Mucosa of rectum (tissue), 2 donors: ENCODE results near the gene GAGE12H.
"Not testable (repeated sequence)": the region's sequence is repeated elsewhere in the genome, so short reads cannot be mapped to it uniquely, and the experiment has no call there.

ENCODE experiments used
- H3K27ac ChIP-seq, 2 donors: one replicate each; pipeline ENCODE4 v1.7.0; 2013; ENCODE audit warnings: inconsistent platforms in 2 of 2, low read depth in 2 of 2, low read length in 2 of 2
- H3K27me3 ChIP-seq, 2 donors: one replicate each; pipeline ENCODE4 v1.7.0; 2013; ENCODE audit warnings: low read length in 2 of 2; ENCODE audit not compliant: control insufficient read depth in 2 of 2, insufficient read depth in 2 of 2
- H3K36me3 ChIP-seq, 2 donors: one replicate each; pipeline ENCODE4 v1.7.0; 2013; ENCODE audit warnings: low read length in 2 of 2; ENCODE audit not compliant: control insufficient read depth in 2 of 2, insufficient read depth in 2 of 2
- H3K4me1 ChIP-seq, 2 donors: one replicate each; pipeline ENCODE4 v1.7.0; 2013; ENCODE audit warnings: low read length in 2 of 2, mild to moderate bottlenecking in 1 of 2; ENCODE audit not compliant: control insufficient read depth in 2 of 2, insufficient read depth in 2 of 2
- H3K4me3 ChIP-seq, 2 donors: one replicate each; pipeline ENCODE4 v1.7.0; 2013; ENCODE audit warnings: low read length in 2 of 2
- H3K9ac ChIP-seq, 2 donors: one replicate each; pipeline ENCODE4 v1.7.0; 2013; ENCODE audit warnings: low read length in 2 of 2, low read depth in 1 of 2, mild to moderate bottlenecking in 1 of 2
- H3K9me3 ChIP-seq, 2 donors: one replicate each; pipeline ENCODE4 v1.7.0; 2013; ENCODE audit warnings: low read length in 2 of 2; ENCODE audit not compliant: control insufficient read depth in 2 of 2
- donor health status: healthy.
- donor health status: Normal muscosa, but diverticular disease.

Gene GAGE12H

GRCh38 chrX:49590488-49590887 is 10.7 kb downstream of the GAGE12H start:
- H3K4me3 ChIP-seq, H3K9ac ChIP-seq, H3K27ac ChIP-seq, H3K36me3 ChIP-seq, H3K4me1 ChIP-seq, H3K9me3 ChIP-seq, H3K27me3 ChIP-seq: not testable (repeated sequence)

DNA sequence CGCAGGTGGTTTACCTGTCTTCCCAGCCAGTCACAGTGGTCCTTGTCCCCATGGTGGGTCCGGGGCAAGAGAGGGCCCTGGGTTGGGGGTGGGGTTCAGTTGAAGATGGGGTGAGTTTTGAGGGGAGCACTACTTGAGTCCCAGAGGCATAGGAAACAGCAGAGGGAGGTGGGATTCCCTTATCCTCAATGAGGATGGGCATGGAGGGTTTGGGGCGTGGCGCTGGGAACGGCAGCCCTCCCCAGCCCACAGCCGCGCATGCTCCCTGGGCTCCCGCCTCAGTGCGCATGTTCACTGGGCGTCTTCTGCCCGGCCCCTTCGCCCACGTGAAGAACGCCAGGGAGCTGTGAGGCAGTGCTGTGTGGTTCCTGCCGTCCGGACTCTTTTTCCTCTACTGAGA is 19.0 kb downstream of the GAGE12H start, which contains the start of gene GAGE1:
TSS of gene GAGE1 (plus strand) at position 301 of the 400 bp plus-strand sequence. CDS start 1,155 bp downstream, outside the sequence.
- H3K4me1 ChIP-seq, H3K9me3 ChIP-seq, H3K36me3 ChIP-seq, H3K4me3 ChIP-seq, H3K27ac ChIP-seq, H3K9ac ChIP-seq, H3K27me3 ChIP-seq: not testable (repeated sequence)

- no peak overlapping the region for H3K9ac ChIP-seq
- no peaks in the 10 kb centered on the region for H3K4me1 ChIP-seq
- H3K9me3 ChIP-seq, result no peaks in the 10 kb centered on the region
- H3K4me3 ChIP-seq, result no peak overlapping the region
- H3K27me3 ChIP-seq, result peaks cover 0 to 6% of the 10 kb centered on the region in 2 donors
- H3K27ac ChIP-seq, result no peak overlapping the region
- no peaks in the 10 kb centered on the region for H3K36me3 ChIP-seq
Observed at GRCh38 chrX:49610718-49611310, 31.1 kb downstream of the GAGE12H start.

GRCh38 chrX:49618574-49618973 is 38.8 kb downstream of the GAGE12H start:
- no peak overlapping the region for H3K9ac ChIP-seq
- no peak overlapping the region for H3K27ac ChIP-seq
- H3K4me3 ChIP-seq, result no peak overlapping the region
- H3K36me3 ChIP-seq, result no peaks in the 10 kb centered on the region
- H3K27me3 ChIP-seq, result peaks cover 0 to 2% of the 10 kb centered on the region in 2 donors
- H3K9me3 ChIP-seq, result no peaks in the 10 kb centered on the region
- H3K4me1 ChIP-seq, result no peaks in the 10 kb centered on the region

DNA sequence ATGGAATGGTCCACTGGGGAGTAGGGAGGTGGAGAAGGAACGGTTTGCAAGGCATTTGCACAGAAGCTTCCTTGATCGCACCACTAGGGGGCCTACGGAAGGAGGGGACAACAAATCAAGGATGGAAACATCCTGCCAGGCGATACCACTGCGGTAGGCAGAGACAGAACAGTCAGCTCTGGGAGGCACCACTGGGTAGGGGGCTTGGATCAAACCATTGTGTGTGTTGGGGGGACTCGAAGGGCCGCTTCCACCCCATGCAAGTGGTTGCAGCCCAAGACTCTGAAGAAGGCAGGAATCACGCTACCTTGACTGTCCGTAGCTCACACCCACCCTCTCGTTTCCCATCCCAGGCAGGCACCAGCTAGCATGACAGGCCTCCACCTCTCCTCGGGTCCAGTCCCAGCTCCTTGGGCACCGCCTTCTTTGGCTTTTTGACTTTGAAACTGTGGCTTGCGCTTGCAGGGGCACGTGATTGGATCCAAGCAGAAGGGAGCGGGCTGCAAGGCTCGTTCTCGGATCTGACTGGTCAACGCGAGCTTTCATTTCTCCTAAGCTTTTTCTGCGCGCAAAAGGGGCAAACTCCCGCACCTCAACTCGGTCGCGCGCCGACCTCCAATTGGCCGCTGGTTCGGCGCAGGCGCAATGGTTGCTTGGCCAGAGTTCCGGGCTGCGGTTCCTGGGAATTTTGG is 47.5 kb downstream of the GAGE12H start:
- Histone ChIP-seq H3K27me3 (no peaks in the 10 kb centered on the region), H3K27ac (no peak overlapping the region), H3K9ac (no peak overlapping the region), H3K4me1 (no peaks in the 10 kb centered on the region), H3K9me3 (no peaks in the 10 kb centered on the region), H3K36me3 (no peaks in the 10 kb centered on the region), H3K4me3 (no peak overlapping the region)
